Smooth muscle cell (in vitro differentiated cells): ENCODE results near the gene COL25A1. TPM values are rescaled to one million over a fixed set of nuclear protein-coding genes. Genes with fewer than 3 reads are reported as not detected.

Source experiments
- DNase-seq: peaks from one replicate; lab custom pipeline; 2025; ENCODE audit not compliant: unreplicated experiment; lab: John Stamatoyannopoulos, UW
- H2AFZ ChIP-seq: fragments of 200-600 bp; sonication (generic); 2 replicates; pipeline ENCODE4 v1.6.0; 2016; ENCODE audit warnings: antibody characterized with exemption, low read depth, mild to moderate bottlenecking
- H3F3A ChIP-seq: fragments of 200-600 bp; sonication (generic); 2 replicates; pipeline ENCODE4 v1.6.0; 2017; ENCODE audit warnings: antibody characterized with exemption, low read depth
- H3K27ac ChIP-seq: fragments of 200-600 bp; sonication (generic); 2 replicates; pipeline ENCODE4 v1.5.1; 2016; ENCODE audit warnings: low read depth, mild to moderate bottlenecking
- H3K27me3 ChIP-seq: fragments of 200-600 bp; sonication (generic); 2 replicates; pipeline ENCODE4 v1.6.1; 2016; ENCODE audit warnings: low read depth, mild to moderate bottlenecking
- H3K36me3 ChIP-seq: fragments of 200-600 bp; sonication (generic); 2 replicates; pipeline ENCODE4 v1.5.1; 2016; ENCODE audit warnings: low read depth
- H3K4me1 ChIP-seq: fragments of 200-600 bp; sonication (generic); 2 replicates; pipeline ENCODE4 v1.5.1; 2016; ENCODE audit warnings: low read depth
- H3K4me2 ChIP-seq: fragments of 200-600 bp; sonication (generic); 2 replicates; pipeline ENCODE4 v1.6.0; 2016; ENCODE audit warnings: mild to moderate bottlenecking
- H3K4me3 ChIP-seq: fragments of 200-600 bp; sonication (generic); 2 replicates; pipeline ENCODE4 v1.5.1; 2016; ENCODE audit warnings: mild to moderate bottlenecking
- H3K79me2 ChIP-seq: fragments of 200-600 bp; sonication (generic); 2 replicates; pipeline ENCODE4 v1.6.0; 2016; ENCODE audit warnings: low read depth, mild to moderate bottlenecking
- H3K9ac ChIP-seq: fragments of 200-600 bp; sonication (generic); 2 replicates; pipeline ENCODE4 v1.6.0; 2016; ENCODE audit warnings: low read depth
- H3K9me3 ChIP-seq: fragments of 200-600 bp; sonication (generic); replicated peaks from 2 replicates; pipeline ENCODE4 v1.5.1; 2016; ENCODE audit warnings: low read depth
- H4K20me1 ChIP-seq: fragments of 200-600 bp; sonication (generic); 2 replicates; pipeline ENCODE4 v1.6.0; 2016; ENCODE audit warnings: low read depth
- CTCF ChIP-seq: fragments of 200-600 bp; sonication (generic); IDR thresholded peaks from 2 replicates; pipeline ENCODE4 v1.5.1; 2017; ENCODE audit warnings: borderline replicate concordance, mild to moderate bottlenecking, antibody characterized with exemption; ENCODE audit not compliant: insufficient read depth, poor library complexity, severe bottlenecking
- WGBS: methylation state at CpG from one replicate; pipeline ENCODE4 v1.1.7; 2016; ENCODE audit warnings: low lambda C conversion rate; 5-methylcytosine and 5-hydroxymethylcytosine counted together
- polyA plus RNA-seq: library from polyadenylated mRNA; unstranded; fragments of >200 nt; fragmentation: Nextera tagmentation; extraction: Ambion mirVana; gene quantifications from 2 replicates; pipeline ENCODE4 v1.2.1, GENCODE V29; 2016
- total RNA-seq: library from RNA; depleted of rRNA; stranded (reverse); fragments of >200 nt; gene quantifications from 2 replicates; pipeline ENCODE4 v1.2.3, GENCODE V29; 2014

The COL25A1 gene
- total and polyA plus RNA-seq, 2 experiments from 2014 or later, result 2.9 to 4.7 TPM

DNA sequence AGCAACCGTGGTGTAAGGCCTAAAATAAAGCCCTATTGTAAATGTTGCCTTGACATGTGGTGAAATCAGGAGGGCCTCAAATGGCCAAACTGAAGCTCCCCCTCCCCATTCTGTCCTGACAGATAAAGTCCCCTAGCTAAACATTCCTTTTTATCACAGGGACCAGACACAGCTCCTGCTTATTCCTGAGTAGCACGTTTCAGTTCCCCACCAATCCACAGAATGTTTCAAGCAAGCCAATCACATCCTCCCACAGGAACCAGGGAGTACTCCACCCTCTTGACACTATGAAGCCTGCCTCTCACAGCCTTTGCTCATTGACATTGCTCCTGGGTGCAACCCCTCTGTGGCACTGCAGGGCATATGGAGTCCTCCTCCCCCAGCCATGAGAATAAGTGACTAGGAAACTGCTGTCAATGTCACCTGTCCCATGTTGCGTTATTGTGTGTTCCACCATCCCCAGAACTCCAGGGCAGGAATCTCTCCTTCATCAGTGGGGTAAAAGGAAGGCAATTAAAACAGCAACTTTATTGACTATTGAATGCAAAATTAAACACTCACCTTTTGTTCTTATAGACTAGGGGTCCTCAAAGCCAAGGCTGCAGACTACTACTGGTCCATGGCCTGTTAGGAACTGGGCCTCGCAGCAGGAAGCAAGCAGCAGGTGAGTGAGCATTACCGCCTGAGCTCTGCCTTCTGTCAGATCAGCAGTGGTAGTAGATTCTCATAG lies 128.1 kb downstream of the COL25A1 start:
- TF ChIP-seq CTCF, result no peak
- H3F3A ChIP-seq, result no peaks in the 10 kb centered on the region
- H3K27ac ChIP-seq, result no peak overlapping the region
- no peaks in the 10 kb centered on the region for H3K36me3 ChIP-seq
- H3K4me3 ChIP-seq, result no peak overlapping the region
- H3K9ac ChIP-seq, result no peak overlapping the region
- H3K27me3 ChIP-seq, result no peaks in the 10 kb centered on the region
- H4K20me1 ChIP-seq, result no peaks in the 10 kb centered on the region
- no peak for DNase-seq
- WGBS, result 83% methylated on average over 5 of the region's 5 CpGs
- H2AFZ ChIP-seq, result no peak overlapping the region
- H3K4me2 ChIP-seq, result no peak overlapping the region
- no peaks in the 10 kb centered on the region for H3K4me1 ChIP-seq
- H3K79me2 ChIP-seq, result no peaks in the 10 kb centered on the region
- no peaks in the 10 kb centered on the region for H3K9me3 ChIP-seq

GRCh38 chr4:109172301-109172700 lies 130.2 kb downstream of the COL25A1 start:
- no peaks in the 10 kb centered on the region for H3K4me1 ChIP-seq
- H3K4me3 ChIP-seq, result no peak overlapping the region
- no peak for TF ChIP-seq CTCF
- H3K9ac ChIP-seq, result no peak overlapping the region
- no peaks in the 10 kb centered on the region for H4K20me1 ChIP-seq
- no peaks in the 10 kb centered on the region for H3K36me3 ChIP-seq
- H3K79me2 ChIP-seq, result no peaks in the 10 kb centered on the region
- H3F3A ChIP-seq, result no peaks in the 10 kb centered on the region
- no peak overlapping the region for H3K4me2 ChIP-seq
- H3K9me3 ChIP-seq, result no peaks in the 10 kb centered on the region
- no peaks in the 10 kb centered on the region for H3K27me3 ChIP-seq
- no peak overlapping the region for H3K27ac ChIP-seq
- no peak overlapping the region for H2AFZ ChIP-seq
- DNase-seq, result no peak
- 93% methylated on average over 4 of the region's 4 CpGs for WGBS

DNA sequence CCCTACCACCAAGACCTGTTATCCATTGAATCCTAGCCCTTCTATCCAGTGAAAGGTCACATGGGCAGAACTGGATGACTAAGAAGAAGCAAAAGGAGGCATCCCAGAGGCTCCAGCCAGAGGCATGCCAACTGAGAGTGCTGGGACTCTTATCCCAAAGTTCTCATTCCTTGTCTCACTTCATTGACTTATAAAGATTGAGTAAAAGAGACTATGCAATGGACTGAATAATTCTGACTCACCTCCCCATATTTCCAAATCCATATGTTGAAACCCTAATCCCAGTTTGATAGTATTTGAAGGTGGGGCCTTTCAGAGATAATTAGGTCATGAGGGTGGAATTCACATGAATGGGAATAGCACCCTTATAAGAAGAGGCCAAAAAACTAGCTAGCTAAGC lies 131.4 kb downstream of the COL25A1 start:
- Histone ChIP-seq H3K9me3 (no peaks in the 10 kb centered on the region), H3K4me2 (no peak overlapping the region), H3K79me2 (no peaks in the 10 kb centered on the region), H4K20me1 (no peaks in the 10 kb centered on the region), H3K27ac (no peak overlapping the region), H2AFZ (no peak overlapping the region), H3F3A (no peaks in the 10 kb centered on the region), H3K27me3 (no peaks in the 10 kb centered on the region), H3K9ac (no peak overlapping the region), H3K4me3 (no peak overlapping the region), H3K4me1 (no peaks in the 10 kb centered on the region), H3K36me3 (no peaks in the 10 kb centered on the region)
- DNase-seq, result no peak
- TF ChIP-seq CTCF, result no peak

- 81% methylated on average over 1 of the region's 1 CpG for WGBS
- no peak for DNase-seq
- Histone ChIP-seq H3K27me3 (no peaks in the 10 kb centered on the region), H2AFZ (no peak overlapping the region), H3K9me3 (no peaks in the 10 kb centered on the region), H3K36me3 (no peaks in the 10 kb centered on the region), H3K4me1 (peaks cover 1% of the 10 kb centered on the region), H3K9ac (no peak overlapping the region), H3K27ac (no peak overlapping the region), H3K4me2 (no peak overlapping the region), H3F3A (no peaks in the 10 kb centered on the region), H4K20me1 (no peaks in the 10 kb centered on the region), H3K4me3 (no peak overlapping the region), H3K79me2 (no peaks in the 10 kb centered on the region)
- no peak for TF ChIP-seq CTCF
Observed at GRCh38 chr4:109169170-109169569, 133.3 kb downstream of the COL25A1 start.
